GM18873 (cell line): ENCODE measurements around the gene ROR1.

Experiments used
- ATAC-seq: cut with Tn5 transposase; IDR thresholded peaks from one replicate; pipeline ENCODE4 v1.9.1; 2021; ENCODE audit warnings: mild to moderate bottlenecking, moderate library complexity, moderate number of reproducible peaks; ENCODE audit not compliant: unreplicated experiment, low FRiP score

ROR1 gene

GRCh38 chr1:63773815-63774616 is at the start of gene ROR1:
TSS of gene ROR1 (plus strand) at chr1:63774017.
- no peak for ATAC-seq

- no peak for ATAC-seq
Observed at GRCh38 chr1:63724375-63724899, 49.4 kb upstream of the ROR1 start.

- ATAC-seq, result no peak
Observed at GRCh38 chr1:63728611-63729226, 45.1 kb upstream of the ROR1 start.

- ATAC-seq, result no peak
Observed at GRCh38 chr1:63729227-63729620, 44.6 kb upstream of the ROR1 start.

- no peak for ATAC-seq
Observed at GRCh38 chr1:63730211-63730610, 43.6 kb upstream of the ROR1 start.

- ATAC-seq, result no peak
Observed at GRCh38 chr1:63731117-63732043, 42.4 kb upstream of the ROR1 start.

- no peak for ATAC-seq
Observed at GRCh38 chr1:63732666-63733065, 41.2 kb upstream of the ROR1 start.

- ATAC-seq, result no peak
Observed at GRCh38 chr1:63738772-63739171, 35.0 kb upstream of the ROR1 start.

- ATAC-seq, result no peak
Observed at GRCh38 chr1:63739452-63739851, 34.4 kb upstream of the ROR1 start.

GRCh38 chr1:63740432-63740831 is 33.4 kb upstream of the ROR1 start:
- no peak for ATAC-seq

- no peak for ATAC-seq
Observed at GRCh38 chr1:63742526-63742925, 31.3 kb upstream of the ROR1 start.

GRCh38 chr1:63743781-63744180 is 30.0 kb upstream of the ROR1 start:
- ATAC-seq, result no peak

- ATAC-seq, result no peak
Observed at GRCh38 chr1:63746129-63746864, 27.5 kb upstream of the ROR1 start.

- ATAC-seq, result no peak
Observed at GRCh38 chr1:63747445-63747844, 26.4 kb upstream of the ROR1 start.

- no peak for ATAC-seq
Observed at GRCh38 chr1:63748046-63748580, 25.7 kb upstream of the ROR1 start.

GRCh38 chr1:63748641-63749040 is 25.2 kb upstream of the ROR1 start:
- no peak for ATAC-seq

GRCh38 chr1:63750721-63751120 is 23.1 kb upstream of the ROR1 start:
- no peak for ATAC-seq

- ATAC-seq, result no peak
Observed at GRCh38 chr1:63752176-63752575, 21.6 kb upstream of the ROR1 start.

GRCh38 chr1:63753591-63753990 is 20.2 kb upstream of the ROR1 start:
- ATAC-seq, result no peak

GRCh38 chr1:63756839-63757238 is 17.0 kb upstream of the ROR1 start:
- no peak for ATAC-seq
